Activated CD4-positive, alpha-beta T cell treated with anti-CD3 and anti-CD28 coated beads for 4 hours (primary cell): ENCODE data around the gene VSIG8.
"Not testable (repeated sequence)": the region's sequence is repeated elsewhere in the genome, so short reads cannot be mapped to it uniquely, and the experiment has no call there.

Experiments used
- DNase-seq, 2 donors: peaks; one replicate each; pipeline ENCODE4 v3.0.0-alpha.2; 2020

Gene VSIG8, protein sequence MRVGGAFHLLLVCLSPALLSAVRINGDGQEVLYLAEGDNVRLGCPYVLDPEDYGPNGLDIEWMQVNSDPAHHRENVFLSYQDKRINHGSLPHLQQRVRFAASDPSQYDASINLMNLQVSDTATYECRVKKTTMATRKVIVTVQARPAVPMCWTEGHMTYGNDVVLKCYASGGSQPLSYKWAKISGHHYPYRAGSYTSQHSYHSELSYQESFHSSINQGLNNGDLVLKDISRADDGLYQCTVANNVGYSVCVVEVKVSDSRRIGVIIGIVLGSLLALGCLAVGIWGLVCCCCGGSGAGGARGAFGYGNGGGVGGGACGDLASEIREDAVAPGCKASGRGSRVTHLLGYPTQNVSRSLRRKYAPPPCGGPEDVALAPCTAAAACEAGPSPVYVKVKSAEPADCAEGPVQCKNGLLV

DNA sequence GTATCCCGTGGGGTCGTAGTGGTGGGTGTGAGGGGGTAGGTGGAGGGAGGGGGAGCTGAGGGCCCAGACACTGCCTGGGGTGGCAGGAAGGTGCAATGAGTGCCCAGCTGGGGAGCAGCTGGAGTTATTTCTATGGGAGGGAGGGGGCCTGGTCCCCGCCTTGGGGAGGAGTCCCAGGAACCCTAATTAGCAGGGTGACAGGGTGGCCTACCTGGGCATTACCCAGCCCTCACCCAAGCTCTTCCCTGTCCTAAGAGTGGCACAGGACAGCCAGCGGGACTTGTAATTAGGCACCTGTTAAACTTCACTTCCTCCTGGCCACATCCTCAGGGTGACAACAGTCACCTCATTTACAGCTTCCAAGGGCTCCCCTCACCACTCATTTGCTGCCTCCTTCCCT is at the start of gene VSIG8:
Gene VSIG8 (minus strand): TSS at position 101 of the 400 bp plus-strand sequence. CDS start 136 bp downstream, outside the sequence.
- no peak for DNase-seq

GRCh38 chr1:159911326-159912070 is 49.0 kb upstream of the VSIG8 start:
- no peak for DNase-seq

DNA sequence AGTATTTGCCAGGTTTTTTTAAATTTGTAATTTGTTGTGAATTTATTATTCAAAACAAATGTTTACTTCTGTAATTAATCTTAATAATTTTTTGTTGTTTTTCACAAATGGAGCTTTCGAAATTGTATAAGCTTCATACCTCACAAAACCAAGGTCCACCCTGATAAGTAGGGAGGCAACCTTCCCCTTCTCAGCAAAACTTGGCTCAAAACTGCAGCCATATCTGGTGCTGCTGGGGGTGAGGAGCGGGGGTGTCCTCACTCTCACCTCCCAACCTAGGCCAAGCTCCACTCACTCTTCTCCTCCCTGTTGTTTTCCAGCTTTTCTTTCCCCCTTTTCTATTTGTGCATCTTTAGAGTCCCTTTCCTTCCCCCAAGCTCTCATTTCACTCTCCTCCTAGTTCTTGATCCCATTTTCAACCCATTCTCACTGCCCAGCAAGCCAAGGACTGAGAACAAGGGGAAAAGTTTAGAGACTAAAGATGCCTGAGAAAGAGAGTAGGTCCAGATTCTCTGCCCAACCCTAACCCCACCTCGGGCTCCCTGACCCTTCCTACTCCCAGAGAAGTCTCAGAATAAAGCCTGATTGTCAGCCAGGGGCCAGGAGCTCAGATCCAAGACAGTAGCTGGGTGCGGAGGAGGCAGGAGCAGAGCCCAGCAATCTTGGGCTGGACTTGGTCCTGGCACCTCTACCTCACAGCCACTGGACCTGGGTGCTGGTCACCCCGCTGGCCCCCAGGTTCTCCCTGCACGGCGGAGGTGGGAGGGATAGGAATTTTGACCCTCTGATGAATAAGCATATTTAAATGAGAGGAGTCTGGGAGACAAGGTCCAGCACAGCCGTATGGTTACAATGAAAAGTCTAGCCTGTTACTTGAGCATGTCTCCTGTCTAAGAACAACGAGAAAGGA is 45.8 kb upstream of the VSIG8 start:
- no peak for DNase-seq

DNA sequence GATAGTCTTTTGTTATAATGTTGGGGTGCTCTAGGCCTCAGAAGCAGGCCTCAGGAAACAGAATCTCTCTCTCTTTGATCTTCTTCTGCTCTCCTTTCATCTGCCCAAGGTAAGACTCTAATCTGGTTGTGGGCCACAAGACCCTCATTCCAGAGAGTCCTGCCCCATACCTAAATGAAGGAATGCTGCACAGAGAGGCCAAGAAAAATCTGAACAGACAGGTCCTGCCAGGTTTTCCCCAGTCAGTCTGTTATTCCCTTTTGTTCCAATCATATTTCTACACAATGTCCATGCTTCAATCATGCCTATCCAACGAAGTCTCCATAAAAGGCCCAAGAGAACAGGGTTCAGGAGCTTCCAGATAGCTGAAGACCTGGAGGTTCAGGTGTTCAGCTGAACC is 44.5 kb upstream of the VSIG8 start:
- no peak for DNase-seq

DNA sequence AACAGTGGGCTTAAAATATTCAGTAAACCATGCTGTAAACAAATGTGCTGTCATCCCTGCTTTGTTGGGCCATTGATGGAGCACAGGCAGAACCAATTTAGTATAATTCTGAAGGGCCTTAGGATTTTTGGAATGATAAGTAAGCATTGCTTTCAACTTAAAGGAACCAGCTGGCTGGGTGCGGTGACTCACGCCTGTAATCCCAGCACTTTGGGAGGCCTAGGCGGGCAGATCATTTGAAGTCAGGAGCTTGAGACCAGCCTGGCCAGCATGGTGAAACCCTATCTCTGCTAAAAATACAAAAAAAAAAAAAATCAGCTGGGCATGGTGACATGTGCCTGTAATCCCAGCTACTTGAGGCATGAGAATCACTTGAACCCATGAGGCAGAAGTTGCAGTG is 41.6 kb upstream of the VSIG8 start:
- not testable (repeated sequence) for DNase-seq

- no peak for DNase-seq
These were observed 40.1 kb upstream of the VSIG8 start for GRCh38 chr1:159902541-159902940.

GRCh38 chr1:159900755-159901360 is 38.4 kb upstream of the VSIG8 start:
- no peak for DNase-seq

DNA sequence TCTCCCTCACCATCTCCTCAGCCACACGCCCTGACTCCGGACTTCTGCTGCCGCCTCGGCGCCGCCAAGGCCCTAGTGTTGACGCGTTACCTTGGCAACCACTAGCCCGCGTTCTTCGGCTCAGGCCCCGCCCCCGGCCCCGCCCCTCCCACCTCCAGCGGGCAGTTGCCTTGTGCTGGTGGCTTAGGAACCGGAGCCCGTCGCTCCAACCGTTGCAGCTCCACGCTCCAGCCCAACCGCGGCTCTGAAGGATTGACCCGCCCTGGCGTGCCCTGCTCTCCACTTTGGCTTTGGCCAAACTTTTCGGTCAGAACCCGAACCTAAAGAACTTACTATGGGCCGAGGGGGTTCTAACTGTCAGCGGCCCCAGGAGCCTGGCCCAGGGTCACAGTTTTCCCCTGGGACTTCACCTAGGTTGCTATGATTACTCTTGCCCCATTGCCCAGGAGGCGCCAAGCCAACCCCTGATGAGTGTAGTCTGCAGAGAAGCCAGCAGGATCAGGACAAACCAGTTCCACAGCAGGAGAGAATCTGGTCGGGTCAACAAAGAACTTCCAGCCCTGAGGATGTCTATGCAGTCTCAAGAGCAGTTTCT is 37.7 kb upstream of the VSIG8 start, which contains the start of gene CFAP45:
Gene CFAP45 (minus strand): TSS at position 80 of the 595 bp plus-strand sequence. CDS start 67 bp downstream, at position 13.
- no peak for DNase-seq

- DNase-seq, result not testable (repeated sequence)
These were observed 37.2 kb upstream of the VSIG8 start for GRCh38 chr1:159899634-159900033.

- no peak for DNase-seq
These were observed 36.1 kb upstream of the VSIG8 start for GRCh38 chr1:159898527-159898926.

DNA sequence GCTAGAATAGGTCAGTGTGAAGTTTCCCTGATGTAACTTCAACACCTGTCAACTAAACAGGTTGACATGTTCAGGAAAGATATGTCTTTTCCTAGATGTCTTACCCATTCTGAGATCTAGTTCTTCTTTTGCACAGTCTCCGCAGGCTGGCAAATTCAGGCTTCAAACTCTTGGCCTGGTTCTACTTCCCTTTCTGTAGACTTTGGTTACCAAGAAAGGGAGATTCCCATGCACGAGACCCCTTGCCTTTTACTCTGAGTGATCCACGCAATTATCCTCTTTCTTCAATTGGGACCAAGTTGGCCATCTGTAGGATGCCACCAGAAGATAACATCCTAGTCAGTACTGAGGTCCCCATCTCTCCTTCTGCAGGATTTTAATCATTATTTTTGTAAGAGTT is 35.5 kb upstream of the VSIG8 start:
- DNase-seq, result no peak

- DNase-seq, result no peak
These were observed 34.1 kb upstream of the VSIG8 start for GRCh38 chr1:159896546-159896930.

- DNase-seq, result no peak
These were observed 33.5 kb upstream of the VSIG8 start for GRCh38 chr1:159895836-159896545.

DNA sequence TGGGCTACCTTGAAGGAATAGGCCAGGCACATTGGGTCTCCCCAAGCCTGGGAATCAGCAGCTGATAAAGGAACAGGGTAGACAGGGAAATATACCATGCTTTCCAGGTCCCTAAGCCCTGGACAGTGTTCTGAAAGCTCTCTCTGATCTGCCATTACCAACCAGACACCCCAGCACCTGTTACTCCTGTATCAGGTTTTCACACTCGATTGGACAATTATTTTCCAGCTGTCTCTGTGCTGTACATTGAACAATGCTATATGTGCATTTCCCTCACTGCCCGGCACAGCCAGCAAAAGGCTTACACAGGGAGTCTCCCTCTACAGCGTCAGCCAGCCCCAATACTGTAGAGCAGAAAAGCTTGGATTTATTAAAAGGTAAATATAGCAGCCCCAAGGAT is 32.8 kb upstream of the VSIG8 start:
- DNase-seq, result no peak

- DNase-seq, result no peak
These were observed 30.5 kb upstream of the VSIG8 start for GRCh38 chr1:159892944-159893343.

DNA sequence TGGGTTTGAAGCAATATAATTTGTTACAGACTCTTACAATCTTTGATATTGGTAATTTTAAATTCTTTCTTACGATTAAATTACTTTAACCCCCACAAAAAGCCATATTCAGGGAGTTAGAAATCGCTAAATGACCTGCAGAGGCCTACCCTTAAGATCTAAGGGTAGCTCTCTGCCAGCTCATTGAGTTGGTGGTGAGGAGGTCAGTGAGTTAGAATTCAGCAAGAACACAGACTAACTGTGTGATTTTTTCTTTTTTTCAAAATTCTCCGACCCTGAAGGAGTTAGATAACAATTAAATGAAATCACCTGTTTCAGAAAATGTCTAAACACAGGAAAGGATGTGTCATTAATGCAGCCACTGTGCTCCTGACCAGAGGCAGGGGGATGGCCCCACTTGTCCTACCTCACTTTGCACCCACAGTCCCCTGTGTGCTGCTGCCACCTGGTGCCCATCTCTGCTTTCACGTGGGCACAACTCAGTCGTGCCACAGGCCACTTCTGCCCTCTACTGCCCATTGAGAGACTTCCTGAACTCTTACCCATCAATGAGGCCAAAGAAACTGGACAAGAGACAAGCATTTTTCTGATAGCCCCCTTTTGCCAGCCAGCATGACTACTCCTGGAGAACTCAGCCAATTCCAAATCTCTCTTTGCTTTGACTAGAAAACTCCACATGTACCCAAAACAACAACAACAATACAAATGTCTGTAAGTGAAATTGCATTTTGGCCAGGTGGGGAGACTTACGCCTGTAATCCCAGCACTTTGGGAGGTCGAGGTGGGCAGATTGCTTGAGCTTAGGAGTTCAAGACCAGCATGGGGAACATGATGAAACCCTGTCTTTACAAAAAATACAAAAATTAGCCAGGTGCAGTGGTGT is 29.1 kb upstream of the VSIG8 start:
- DNase-seq, result peak; percentile 66 to 68

DNA sequence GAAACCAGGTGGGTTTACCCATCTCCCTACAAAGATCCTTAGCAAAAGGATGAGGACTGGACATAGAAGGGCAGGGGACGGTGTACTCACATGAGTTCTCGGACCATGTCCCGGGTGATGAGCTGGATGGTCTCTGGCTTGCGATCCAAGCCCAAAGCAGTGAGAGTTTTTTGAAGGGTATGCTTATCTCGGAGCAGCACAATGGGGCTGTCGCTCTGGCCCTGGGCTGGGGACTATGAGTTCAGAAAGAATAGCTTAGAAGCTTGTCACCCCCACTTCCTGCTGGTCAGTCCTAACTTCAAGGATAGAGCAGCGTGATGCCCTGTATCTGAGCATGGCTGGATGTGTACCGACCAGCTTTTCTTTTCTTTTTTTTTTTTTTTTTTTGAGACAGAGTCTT is 27.9 kb upstream of the VSIG8 start:
- DNase-seq, result no peak

- no peak for DNase-seq
These were observed 27.4 kb upstream of the VSIG8 start for GRCh38 chr1:159889821-159890252.

GRCh38 chr1:159889202-159889601 is 26.7 kb upstream of the VSIG8 start:
- no peak for DNase-seq

DNA sequence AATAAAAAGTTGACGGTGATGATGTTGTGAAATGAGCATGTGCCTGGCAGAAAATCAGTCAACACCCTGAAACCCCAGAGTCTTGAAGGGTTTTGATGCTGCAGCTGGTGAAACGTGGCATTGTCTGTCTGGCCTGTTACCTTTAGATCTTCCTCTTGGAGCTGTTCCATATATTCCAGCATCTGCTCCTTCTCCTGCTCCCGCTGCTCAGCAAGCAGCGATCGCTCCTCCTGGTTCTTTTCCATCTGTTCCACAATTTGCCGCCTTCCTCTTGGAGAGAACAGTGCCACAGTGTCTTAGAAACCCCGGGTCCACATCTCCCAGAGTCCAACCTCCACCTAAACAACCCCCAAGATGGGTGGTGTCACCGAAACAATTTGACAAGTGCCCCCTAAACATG is 21.8 kb upstream of the VSIG8 start:
- DNase-seq, result no peak
